Stimulated activated naive B cell treated with anti-CD40 and anti-IgM and Interleukin-4, amounts not matched to agents 10 μg/mL and 1 μg/mL and 100 μg/mL, for 72 hours (primary cell): ENCODE results near the gene CD99L2.

Experiments
- ATAC-seq, 2 donors: fragments of 150-1000 bp; cut with Tn5 transposase; replicated peaks; 2 replicates each; pipeline ENCODE4 v1.10.0; 2021; ENCODE audit warnings: moderate library complexity in 1 of 2
- DNase-seq: peaks from one replicate; pipeline ENCODE4 v3.0.0; 2021
- H3K27ac Mint-ChIP-seq: one replicate; pipeline ENCODE4 v1.8.0; 2022; ENCODE audit warnings: mild to moderate bottlenecking, mixed read lengths
- H3K27me3 Mint-ChIP-seq, 2 donors: one replicate each; pipeline ENCODE4 v1.8.0; 2022; ENCODE audit warnings: mixed read lengths in 2 of 2
- H3K36me3 Mint-ChIP-seq, 2 donors: one replicate each; pipeline ENCODE4 v1.8.0; 2022; ENCODE audit warnings: mixed read lengths in 2 of 2, mild to moderate bottlenecking in 1 of 2
- H3K4me1 Mint-ChIP-seq, 2 donors: one replicate each; pipeline ENCODE4 v1.8.0; 2022; ENCODE audit warnings: mixed read lengths in 2 of 2, mild to moderate bottlenecking in 1 of 2
- H3K4me3 Mint-ChIP-seq, 2 donors: one replicate each; pipeline ENCODE4 v1.8.0; 2022; ENCODE audit warnings: mild to moderate bottlenecking in 2 of 2, mixed read lengths in 2 of 2, moderate library complexity in 1 of 2
- H3K9me3 Mint-ChIP-seq, 2 donors: one replicate each; pipeline ENCODE4 v1.8.0; 2022; ENCODE audit warnings: mixed read lengths in 2 of 2, mild to moderate bottlenecking in 1 of 2

Gene CD99L2

GRCh38 chrX:150774798-150775568 lies 123.5 kb downstream of the CD99L2 start:
- ATAC-seq (no peak), DNase-seq (no peak)
- no peaks in the 10 kb centered on the region for H3K27me3 Mint-ChIP-seq
- H3K36me3 Mint-ChIP-seq: no peaks in the 10 kb centered on the region
- no peaks in the 10 kb centered on the region for H3K9me3 Mint-ChIP-seq
- peaks cover 3 to 11% of the 10 kb centered on the region in 2 donors for H3K4me1 Mint-ChIP-seq
- H3K4me3 Mint-ChIP-seq: no peak overlapping the region
- H3K27ac Mint-ChIP-seq: no peak overlapping the region

GRCh38 chrX:150773634-150774033 lies 124.8 kb downstream of the CD99L2 start:
- Mint-ChIP-seq H3K36me3 (no peaks in the 10 kb centered on the region), H3K4me3 (no peak overlapping the region), H3K27me3 (no peaks in the 10 kb centered on the region), H3K9me3 (no peaks in the 10 kb centered on the region), H3K4me1 (peaks cover 3 to 8% of the 10 kb centered on the region in 2 donors), H3K27ac (no peak overlapping the region)
- no peak for ATAC-seq
- no peak for DNase-seq

GRCh38 chrX:150773117-150773516 lies 125.4 kb downstream of the CD99L2 start:
- H3K27me3 Mint-ChIP-seq: no peaks in the 10 kb centered on the region
- peaks cover 3 to 8% of the 10 kb centered on the region in 2 donors for H3K4me1 Mint-ChIP-seq
- no peak for DNase-seq
- no peak for ATAC-seq
- H3K36me3 Mint-ChIP-seq: no peaks in the 10 kb centered on the region
- H3K9me3 Mint-ChIP-seq: no peaks in the 10 kb centered on the region
- no peak overlapping the region for H3K4me3 Mint-ChIP-seq
- no peak overlapping the region for H3K27ac Mint-ChIP-seq

- Mint-ChIP-seq H3K27me3 (no peaks in the 10 kb centered on the region), H3K9me3 (no peaks in the 10 kb centered on the region), H3K4me1 (peaks cover 3 to 8% of the 10 kb centered on the region in 2 donors), H3K27ac (no peak overlapping the region), H3K36me3 (no peaks in the 10 kb centered on the region), H3K4me3 (no peak overlapping the region)
- peak; percentile 87 to 93 for ATAC-seq
- peak; percentile 50 for DNase-seq
Measured at GRCh38 chrX:150772150-150772970, 126.1 kb downstream of the CD99L2 start.

- Mint-ChIP-seq H3K4me1 (peaks cover 3 to 8% of the 10 kb centered on the region in 2 donors), H3K27me3 (no peaks in the 10 kb centered on the region), H3K36me3 (no peaks in the 10 kb centered on the region), H3K4me3 (no peak overlapping the region), H3K9me3 (no peaks in the 10 kb centered on the region), H3K27ac (no peak overlapping the region)
- no peak for ATAC-seq
- no peak for DNase-seq
Measured at GRCh38 chrX:150771116-150771515, 127.4 kb downstream of the CD99L2 start.

GRCh38 chrX:150770623-150771022 lies 127.8 kb downstream of the CD99L2 start:
- no peaks in the 10 kb centered on the region for H3K36me3 Mint-ChIP-seq

GRCh38 chrX:150769408-150769807 lies 129.1 kb downstream of the CD99L2 start:
- no peak overlapping the region for H3K4me3 Mint-ChIP-seq
- ATAC-seq (no peak), DNase-seq (no peak)
- no peak overlapping the region for H3K27ac Mint-ChIP-seq
- no peaks in the 10 kb centered on the region for H3K27me3 Mint-ChIP-seq
- H3K4me1 Mint-ChIP-seq: peaks cover 3 to 8% of the 10 kb centered on the region in 2 donors
- no peaks in the 10 kb centered on the region for H3K36me3 Mint-ChIP-seq
- H3K9me3 Mint-ChIP-seq: no peaks in the 10 kb centered on the region

More at GRCh38 chrX:150770623-150771022, 127.8 kb downstream of the CD99L2 start:
- Mint-ChIP-seq H3K4me3 (no peak overlapping the region), H3K4me1 (peaks cover 3 to 8% of the 10 kb centered on the region in 2 donors), H3K27me3 (no peaks in the 10 kb centered on the region), H3K27ac (no peak overlapping the region), H3K9me3 (no peaks in the 10 kb centered on the region)
- no peak for ATAC-seq
- DNase-seq: no peak

- peaks cover 3 to 8% of the 10 kb centered on the region in 2 donors for H3K4me1 Mint-ChIP-seq
- no peak overlapping the region for H3K4me3 Mint-ChIP-seq
- no peaks in the 10 kb centered on the region for H3K27me3 Mint-ChIP-seq
- no peaks in the 10 kb centered on the region for H3K9me3 Mint-ChIP-seq
- H3K27ac Mint-ChIP-seq: no peak overlapping the region
- H3K36me3 Mint-ChIP-seq: no peaks in the 10 kb centered on the region
- ATAC-seq (no peak), DNase-seq (no peak)
Measured at GRCh38 chrX:150768580-150769190, 129.8 kb downstream of the CD99L2 start.

- H3K9me3 Mint-ChIP-seq: no peaks in the 10 kb centered on the region
- no peaks in the 10 kb centered on the region for H3K36me3 Mint-ChIP-seq
- H3K4me1 Mint-ChIP-seq: peaks cover 3 to 8% of the 10 kb centered on the region in 2 donors
- no peak overlapping the region for H3K27ac Mint-ChIP-seq
- ATAC-seq: no peak
- no peak for DNase-seq
- no peaks in the 10 kb centered on the region for H3K27me3 Mint-ChIP-seq
- no peak overlapping the region for H3K4me3 Mint-ChIP-seq
Measured at GRCh38 chrX:150768132-150768485, 130.4 kb downstream of the CD99L2 start.

GRCh38 chrX:150767475-150768131 lies 130.9 kb downstream of the CD99L2 start:
- H3K36me3 Mint-ChIP-seq: peaks cover 0 to 1% of the 10 kb centered on the region in 2 donors
- no peak overlapping the region for H3K27ac Mint-ChIP-seq
- no peak for DNase-seq
- peak in 1 of 2 donors; percentile 28 for ATAC-seq
- H3K27me3 Mint-ChIP-seq: no peaks in the 10 kb centered on the region
- H3K9me3 Mint-ChIP-seq: no peaks in the 10 kb centered on the region
- no peak overlapping the region for H3K4me3 Mint-ChIP-seq
- peaks cover 3 to 7% of the 10 kb centered on the region in 2 donors for H3K4me1 Mint-ChIP-seq

GRCh38 chrX:150767045-150767395 lies 131.4 kb downstream of the CD99L2 start:
- H3K36me3 Mint-ChIP-seq: peaks cover 0 to 4% of the 10 kb centered on the region in 2 donors
- no peaks in the 10 kb centered on the region for H3K27me3 Mint-ChIP-seq
- no peak overlapping the region for H3K27ac Mint-ChIP-seq
- H3K4me3 Mint-ChIP-seq: no peak overlapping the region
- H3K9me3 Mint-ChIP-seq: no peaks in the 10 kb centered on the region
- DNase-seq (no peak), ATAC-seq (no peak)
- peaks cover under 1 to 2% of the 10 kb centered on the region in 2 donors for H3K4me1 Mint-ChIP-seq

GRCh38 chrX:150766351-150767044 lies 132.0 kb downstream of the CD99L2 start:
- DNase-seq: no peak
- Mint-ChIP-seq H3K9me3 (no peaks in the 10 kb centered on the region), H3K36me3 (peaks cover 0 to 4% of the 10 kb centered on the region in 2 donors), H3K4me1 (no peaks in the 10 kb centered on the region), H3K27me3 (no peaks in the 10 kb centered on the region), H3K27ac (no peak overlapping the region), H3K4me3 (no peak overlapping the region)
- no peak for ATAC-seq

- no peak overlapping the region for H3K27ac Mint-ChIP-seq
- peaks cover 0 to 4% of the 10 kb centered on the region in 2 donors for H3K36me3 Mint-ChIP-seq
Measured at GRCh38 chrX:150765782-150766350, 132.6 kb downstream of the CD99L2 start.

More at GRCh38 chrX:150765782-150766350, 132.6 kb downstream of the CD99L2 start:
- H3K4me1 Mint-ChIP-seq: no peaks in the 10 kb centered on the region
- ATAC-seq (no peak), DNase-seq (no peak)
- no peak overlapping the region for H3K4me3 Mint-ChIP-seq
- no peaks in the 10 kb centered on the region for H3K9me3 Mint-ChIP-seq
- no peaks in the 10 kb centered on the region for H3K27me3 Mint-ChIP-seq
